GM12878 (cell line): Measurements from ENCODE around the gene CAMKK2.

Source experiments
- EP300 ChIP-seq, 2 experiments: fragments of 150-350 bp in 1 of 2; IDR thresholded peaks; 2 replicates each; pipeline ENCODE4 v1.6.1; 2011 to 2012; ENCODE audit warnings: low read depth in 2 of 2, low read length in 2 of 2, borderline replicate concordance in 1 of 2, improper control_type of control experiment in 1 of 2, inconsistent platforms in 1 of 2; ENCODE audit not compliant: control insufficient read depth in 1 of 2
- POLR2A ChIP-seq: IDR thresholded peaks from 2 replicates; pipeline ENCODE4 v1.6.1; 2011; ENCODE audit warnings: low read depth, mild to moderate bottlenecking, low read length
- TF ChIP-seq, protein P1 (sequence below), 3 experiments: IDR thresholded peaks in 2 of 3; conservative IDR thresholded peaks in 1 of 3; 2 replicates each; pipeline ENCODE4 v1.5.1; 2011; ENCODE audit warnings: low read depth in 3 of 3, low read length in 3 of 3, mild to moderate bottlenecking in 3 of 3, control low read depth in 2 of 3, moderate library complexity in 2 of 3, inconsistent platforms in 1 of 3, mixed read lengths in 1 of 3; ENCODE audit not compliant: control insufficient read depth in 2 of 3, insufficient read depth in 1 of 3; ENCODE audit errors: extremely low read depth in 1 of 3

DNA sequence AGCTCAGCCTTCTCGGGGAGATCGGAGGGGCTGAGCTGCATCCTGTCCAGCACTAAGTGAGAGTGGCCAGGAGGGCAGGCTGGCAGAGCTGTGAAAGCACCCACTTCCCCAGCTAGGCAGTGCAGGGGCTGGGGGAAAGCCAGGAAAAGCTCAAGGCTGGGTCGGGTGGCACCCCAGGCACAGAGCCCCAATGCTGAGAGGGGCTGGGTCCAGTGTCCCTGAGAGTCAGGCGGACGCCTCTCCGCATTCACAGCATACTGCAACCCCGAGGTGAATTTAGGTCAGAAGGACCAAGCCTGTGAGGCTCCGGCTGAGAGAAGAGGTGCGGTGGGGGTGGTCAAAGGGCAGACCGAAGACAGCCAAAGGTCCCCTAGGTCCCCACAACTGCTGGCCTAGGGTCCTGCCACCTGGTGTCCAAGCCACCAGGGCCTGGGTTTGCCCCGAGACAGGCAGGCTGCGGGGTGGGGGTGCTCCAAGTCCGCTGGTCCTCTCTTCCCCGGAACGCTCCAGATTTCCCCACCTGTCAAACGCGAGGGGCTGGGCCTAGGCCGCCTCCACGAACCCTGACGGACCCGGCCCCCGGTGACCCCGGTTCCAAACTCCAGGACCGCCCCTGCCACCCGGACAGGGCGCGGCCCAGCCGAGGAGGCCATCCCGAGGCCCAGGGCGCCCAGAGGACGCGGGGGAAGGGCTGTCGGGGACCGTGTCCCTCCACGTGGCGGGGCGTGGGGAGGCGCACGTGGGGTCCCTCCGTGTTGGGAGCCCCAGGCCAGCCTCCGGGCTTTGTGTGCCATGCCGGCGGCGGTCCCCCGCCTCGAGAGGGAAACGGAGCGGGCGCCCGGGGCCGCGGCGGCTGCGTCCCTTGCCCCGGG, 527 bp downstream of the CAMKK2 start:
- TF ChIP-seq POLR2A = no peak; the same call in 1 of the 2 replicates
- TF ChIP-seq EP300 (IDR thresholded peaks at IDR 0.05; ENCODE audit: borderline replicate concordance in 1 of 2, control insufficient read depth in 1 of 2, low read depth in 2 of 2, low read length in 2 of 2) = no peak
- TF ChIP-seq, protein P1, sequence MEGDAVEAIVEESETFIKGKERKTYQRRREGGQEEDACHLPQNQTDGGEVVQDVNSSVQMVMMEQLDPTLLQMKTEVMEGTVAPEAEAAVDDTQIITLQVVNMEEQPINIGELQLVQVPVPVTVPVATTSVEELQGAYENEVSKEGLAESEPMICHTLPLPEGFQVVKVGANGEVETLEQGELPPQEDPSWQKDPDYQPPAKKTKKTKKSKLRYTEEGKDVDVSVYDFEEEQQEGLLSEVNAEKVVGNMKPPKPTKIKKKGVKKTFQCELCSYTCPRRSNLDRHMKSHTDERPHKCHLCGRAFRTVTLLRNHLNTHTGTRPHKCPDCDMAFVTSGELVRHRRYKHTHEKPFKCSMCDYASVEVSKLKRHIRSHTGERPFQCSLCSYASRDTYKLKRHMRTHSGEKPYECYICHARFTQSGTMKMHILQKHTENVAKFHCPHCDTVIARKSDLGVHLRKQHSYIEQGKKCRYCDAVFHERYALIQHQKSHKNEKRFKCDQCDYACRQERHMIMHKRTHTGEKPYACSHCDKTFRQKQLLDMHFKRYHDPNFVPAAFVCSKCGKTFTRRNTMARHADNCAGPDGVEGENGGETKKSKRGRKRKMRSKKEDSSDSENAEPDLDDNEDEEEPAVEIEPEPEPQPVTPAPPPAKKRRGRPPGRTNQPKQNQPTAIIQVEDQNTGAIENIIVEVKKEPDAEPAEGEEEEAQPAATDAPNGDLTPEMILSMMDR (IDR thresholded peaks at IDR 0.05 in 2 of 3, conservative IDR thresholded peaks at IDR 0.05 in 1 of 3; ENCODE audit: control insufficient read depth in 2 of 3, extremely low read depth in 1 of 3, insufficient read depth in 1 of 3, low read depth in 3 of 3, low read length in 3 of 3) = no peak; a peak in 1 of 6 replicates
